ENCODE measurements around the gene OLA1. TPM values are rescaled to one million over a fixed set of nuclear protein-coding genes. Genes with fewer than 3 reads are reported as not detected.

The OLA1 gene
- polyA plus RNA-seq, 1 donor = 236 TPM

- no peak for DNase-seq (ENCODE audit: low read depth)
Measured at GRCh38 chr2:174066871-174067270, 181.5 kb downstream of the OLA1 start.

GRCh38 chr2:174063492-174064092 is 184.7 kb downstream of the OLA1 start:
- DNase-seq (ENCODE audit: low read depth) = no peak

- DNase-seq (ENCODE audit: low read depth) = no peak
Measured at GRCh38 chr2:174062934-174063333, 185.4 kb downstream of the OLA1 start.

- no peak for DNase-seq (ENCODE audit: low read depth)
Measured at GRCh38 chr2:174059884-174060244, 188.5 kb downstream of the OLA1 start.

- DNase-seq (ENCODE audit: low read depth) = no peak
Measured at GRCh38 chr2:174059178-174059883, 189.0 kb downstream of the OLA1 start.

GRCh38 chr2:174058456-174058855 is 189.9 kb downstream of the OLA1 start:
- no peak for DNase-seq (ENCODE audit: low read depth)

- DNase-seq (ENCODE audit: low read depth) = no peak
Measured at GRCh38 chr2:174058026-174058425, 190.3 kb downstream of the OLA1 start.

GRCh38 chr2:174054926-174055325 is 193.4 kb downstream of the OLA1 start:
- no peak for DNase-seq (ENCODE audit: low read depth)

- no peak for DNase-seq (ENCODE audit: low read depth)
Measured at GRCh38 chr2:174053355-174054151, 194.8 kb downstream of the OLA1 start.

GRCh38 chr2:174052584-174052976 is 195.8 kb downstream of the OLA1 start:
- DNase-seq (ENCODE audit: low read depth) = no peak

- DNase-seq (ENCODE audit: low read depth) = no peak
Measured at GRCh38 chr2:174051741-174052583, 196.4 kb downstream of the OLA1 start.

- DNase-seq (ENCODE audit: low read depth) = no peak
Measured at GRCh38 chr2:174051068-174051467, 197.3 kb downstream of the OLA1 start.

- DNase-seq (ENCODE audit: low read depth) = no peak
Measured at GRCh38 chr2:174049895-174050294, 198.4 kb downstream of the OLA1 start.

- DNase-seq (ENCODE audit: low read depth) = no peak
Measured at GRCh38 chr2:174048243-174048642, 200.1 kb downstream of the OLA1 start.

GRCh38 chr2:174047746-174048145 is 200.6 kb downstream of the OLA1 start:
- no peak for DNase-seq (ENCODE audit: low read depth)

GRCh38 chr2:174046172-174046571 is 202.2 kb downstream of the OLA1 start:
- no peak for DNase-seq (ENCODE audit: low read depth)

GRCh38 chr2:174044556-174044955 is 203.8 kb downstream of the OLA1 start:
- DNase-seq (ENCODE audit: low read depth) = no peak

GRCh38 chr2:174040417-174040701 is 208.0 kb downstream of the OLA1 start:
- DNase-seq (ENCODE audit: low read depth) = no peak

GRCh38 chr2:174039551-174040416 is 208.5 kb downstream of the OLA1 start:
- DNase-seq (ENCODE audit: low read depth) = peak; percentile 94

- DNase-seq (ENCODE audit: low read depth) = no peak
Measured at GRCh38 chr2:174038462-174038861, 209.9 kb downstream of the OLA1 start.

- no peak for DNase-seq (ENCODE audit: low read depth)
Measured at GRCh38 chr2:174036825-174037224, 211.5 kb downstream of the OLA1 start.
